ENCODE results near the gene FRMPD2. TPM values are rescaled to one million over a fixed set of nuclear protein-coding genes. Genes with fewer than 3 reads are reported as not detected.
A peak's percentile ranks its signal among the peaks of the same experiment; 100 is the strongest.

FRMPD2 gene
- total RNA-seq, 4 donors from 2014 or later = 1.2 TPM; not detected in 3

DNA sequence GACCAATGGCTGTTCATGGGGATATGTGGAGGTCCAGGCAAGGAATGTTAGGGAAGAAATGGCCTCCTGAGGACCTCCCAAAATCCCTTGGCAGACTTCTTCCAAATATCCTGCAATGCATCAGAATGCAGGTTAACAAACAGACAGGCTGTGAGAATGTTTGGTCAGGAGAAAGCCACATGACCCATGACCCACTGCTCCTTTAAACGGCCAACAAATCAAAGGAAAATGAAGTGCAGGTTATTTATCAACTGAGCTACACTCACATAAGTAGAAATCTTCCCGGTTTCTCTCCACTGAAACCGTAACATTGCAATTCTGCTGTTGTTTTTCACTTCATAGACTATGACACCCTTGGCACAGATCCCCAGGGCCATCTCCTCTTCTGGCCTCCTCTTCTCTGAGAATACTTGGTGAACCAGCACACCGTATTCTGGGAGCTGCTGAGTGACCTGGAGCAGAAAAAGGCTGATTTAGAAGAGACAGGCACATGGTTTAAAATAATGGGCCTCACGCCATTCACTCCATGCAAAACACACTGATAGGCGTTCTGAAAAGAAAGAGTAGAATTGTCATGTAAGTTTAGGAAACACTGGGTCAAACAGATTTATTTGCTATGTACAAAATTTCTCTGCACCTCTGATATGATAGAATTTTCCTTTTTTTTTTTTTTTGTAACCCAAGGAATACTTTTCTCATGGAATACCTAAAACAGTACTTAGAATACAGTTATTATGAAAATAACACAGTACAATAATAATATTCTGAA lies 67.8 kb downstream of the FRMPD2 start:
- TF ChIP-seq CTCF (IDR thresholded peaks at IDR 0.05) = no peak
- TF ChIP-seq POLR2A (IDR thresholded peaks at IDR 0.05) = no peak
- WGBS, 2 donors = 79 to 87% methylated on average over 6 of the region's 6 CpGs
- DNase-seq (ENCODE audit: low spot score in 2 of 2) = peak in 1 of 2 donors; percentile 46
- intact Hi-C loops (cut with DNase I; ENCODE audit: low total_unique reads) = no loop called here
- H3K4me3 ChIP-seq (ENCODE audit: low read depth, poor library complexity, severe bottlenecking) = no peak overlapping the region

DNA sequence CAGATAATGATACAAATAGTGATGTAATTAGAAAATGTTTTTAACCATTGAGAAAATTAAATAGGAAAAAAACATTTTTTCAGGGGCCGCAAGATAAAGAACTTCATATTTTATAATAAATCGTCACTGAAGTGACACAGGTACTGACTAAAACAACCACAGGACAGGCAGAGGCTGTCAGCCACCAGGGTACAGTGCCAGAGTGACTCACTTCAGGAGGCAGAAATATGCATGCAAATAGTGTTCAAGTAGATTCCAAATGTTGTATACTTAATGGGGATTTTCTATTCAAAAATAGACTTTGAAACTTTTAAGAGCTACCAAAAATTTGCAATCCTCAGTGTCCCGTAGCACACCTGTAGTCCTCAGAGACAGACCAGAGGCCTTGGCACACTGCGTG lies 68.6 kb downstream of the FRMPD2 start:
- DNase-seq (ENCODE audit: low spot score in 2 of 2) = peak in 1 of 2 donors; percentile 32
- intact Hi-C loops (cut with DNase I; ENCODE audit: low total_unique reads) = no loop called here
- TF ChIP-seq POLR2A (IDR thresholded peaks at IDR 0.05) (no peak), CTCF (IDR thresholded peaks at IDR 0.05) (no peak)
- WGBS, 2 donors = 66 to 73% methylated on average over 4 of the region's 4 CpGs
- no peak overlapping the region for H3K4me3 ChIP-seq (ENCODE audit: low read depth, poor library complexity, severe bottlenecking)

DNA sequence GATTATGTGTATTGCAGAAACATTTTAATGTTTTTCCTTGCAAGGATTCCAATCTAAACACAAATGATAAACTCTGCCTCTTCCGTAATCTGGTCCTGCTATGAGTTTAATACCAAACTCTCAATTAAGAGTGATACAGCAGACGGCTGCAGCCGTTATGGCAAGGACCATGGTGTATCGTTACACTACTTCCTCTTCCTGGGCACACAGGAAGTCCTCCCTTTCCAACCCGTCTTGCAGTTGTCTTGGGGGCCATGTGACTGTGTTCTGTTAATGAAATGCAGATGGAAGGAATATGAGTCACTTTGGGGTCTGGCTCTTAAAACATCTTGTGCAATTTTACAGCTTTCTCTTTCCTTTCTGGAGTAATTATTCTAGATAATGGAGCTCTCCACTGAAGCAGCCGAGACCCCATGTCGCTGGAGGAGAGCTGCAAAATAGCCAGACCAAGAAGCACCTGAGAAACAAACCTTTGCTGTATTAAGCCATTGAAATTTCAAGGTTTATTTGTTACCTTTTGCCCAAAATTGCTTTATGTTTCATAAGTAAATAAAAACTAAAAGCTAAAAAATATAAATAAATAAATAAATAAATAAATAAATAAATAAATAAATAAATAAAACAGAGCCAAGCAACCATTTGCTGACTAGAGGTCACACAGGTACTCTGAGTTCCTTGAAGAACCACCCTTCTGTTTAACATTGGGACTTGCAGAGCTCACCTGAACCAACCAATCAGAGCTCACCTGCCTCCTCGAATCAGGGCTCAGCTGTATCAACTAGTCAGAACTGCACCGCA lies 74.7 kb downstream of the FRMPD2 start:
- 72 to 73% methylated on average over 9 of the region's 9 CpGs for WGBS, 2 donors
- intact Hi-C loops (cut with DNase I; ENCODE audit: low total_unique reads) = no loop called here
- H3K4me3 ChIP-seq (ENCODE audit: low read depth, poor library complexity, severe bottlenecking) = no peak overlapping the region
- TF ChIP-seq POLR2A (IDR thresholded peaks at IDR 0.05) (no peak), CTCF (IDR thresholded peaks at IDR 0.05) (no peak)
- no peak for DNase-seq (ENCODE audit: low spot score in 2 of 2)

- no peak for DNase-seq (ENCODE audit: low spot score in 2 of 2)
- intact Hi-C loops (cut with DNase I; ENCODE audit: low total_unique reads) = no loop called here
- 84 to 85% methylated on average over 6 of the region's 6 CpGs for WGBS, 2 donors
- H3K4me3 ChIP-seq (ENCODE audit: low read depth, poor library complexity, severe bottlenecking) = no peak overlapping the region
- TF ChIP-seq POLR2A (IDR thresholded peaks at IDR 0.05) = no peak
- no peak for TF ChIP-seq CTCF (IDR thresholded peaks at IDR 0.05)
These were observed 77.1 kb downstream of the FRMPD2 start for GRCh38 chr10:48197236-48197899.

GRCh38 chr10:48195803-48196202 lies 78.7 kb downstream of the FRMPD2 start:
- 68 to 81% methylated on average over 2 of the region's 2 CpGs for WGBS, 2 donors
- no peak for DNase-seq (ENCODE audit: low spot score in 2 of 2)
- H3K4me3 ChIP-seq (ENCODE audit: low read depth, poor library complexity, severe bottlenecking) = no peak overlapping the region
- no peak for TF ChIP-seq CTCF (IDR thresholded peaks at IDR 0.05)
- TF ChIP-seq POLR2A (IDR thresholded peaks at IDR 0.05) = no peak
- intact Hi-C loops (cut with DNase I; ENCODE audit: low total_unique reads) = no loop called here

All from lower leg skin (tissue), 4 donors.